GM18517 (cell line): ENCODE data around the gene KCNQ4.

Experiments used
- ATAC-seq: cut with Tn5 transposase; IDR thresholded peaks from one replicate; pipeline ENCODE4 v1.9.1; 2021; ENCODE audit warnings: mild to moderate bottlenecking, moderate library complexity; ENCODE audit not compliant: unreplicated experiment

Gene KCNQ4

GRCh38 chr1:40754201-40754600 lies 29.4 kb upstream of the KCNQ4 start:
- no peak for ATAC-seq

DNA sequence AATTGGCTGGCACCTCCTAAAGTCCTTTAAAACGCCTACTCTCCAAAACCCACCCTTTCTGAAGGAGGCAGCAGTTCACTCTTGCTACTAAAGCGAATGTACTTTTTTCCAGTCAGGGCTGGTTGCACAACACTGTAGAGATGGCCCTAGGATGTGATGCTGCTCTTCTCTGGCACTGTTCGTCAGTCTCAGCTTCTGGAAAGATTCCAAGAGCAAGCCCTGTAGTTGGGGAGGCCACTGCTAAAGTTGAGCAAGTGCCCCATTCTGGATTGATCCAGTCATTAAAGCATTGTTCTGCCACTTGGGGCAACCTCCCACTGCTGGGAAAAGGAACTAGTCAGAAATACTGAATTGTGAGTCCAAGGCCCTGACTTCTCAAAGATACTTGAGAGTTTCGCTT lies 28.5 kb upstream of the KCNQ4 start:
- no peak for ATAC-seq

DNA sequence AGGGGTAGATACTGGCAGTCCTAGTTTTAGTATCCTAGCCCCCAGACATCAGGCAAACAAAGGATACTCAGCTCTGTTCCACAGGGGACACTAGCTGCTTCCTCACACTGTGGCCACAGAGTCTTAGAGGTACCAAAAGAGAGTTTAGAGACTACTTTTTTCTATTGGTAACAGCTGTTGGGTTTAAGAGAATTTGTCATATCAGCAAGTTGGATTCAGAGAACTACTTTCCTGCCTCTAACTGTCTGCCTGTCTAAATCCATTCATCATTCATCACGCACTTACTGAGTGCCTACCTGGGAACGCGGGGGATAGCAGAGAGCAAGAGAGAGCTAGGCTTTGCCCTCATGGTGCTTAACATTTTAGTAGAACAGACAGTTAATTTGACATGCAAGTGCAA lies 27.1 kb upstream of the KCNQ4 start:
- ATAC-seq: no peak

GRCh38 chr1:40757084-40757483 lies 26.5 kb upstream of the KCNQ4 start:
- ATAC-seq: no peak

- no peak for ATAC-seq
Observed at GRCh38 chr1:40758004-40758403, 25.6 kb upstream of the KCNQ4 start.

DNA sequence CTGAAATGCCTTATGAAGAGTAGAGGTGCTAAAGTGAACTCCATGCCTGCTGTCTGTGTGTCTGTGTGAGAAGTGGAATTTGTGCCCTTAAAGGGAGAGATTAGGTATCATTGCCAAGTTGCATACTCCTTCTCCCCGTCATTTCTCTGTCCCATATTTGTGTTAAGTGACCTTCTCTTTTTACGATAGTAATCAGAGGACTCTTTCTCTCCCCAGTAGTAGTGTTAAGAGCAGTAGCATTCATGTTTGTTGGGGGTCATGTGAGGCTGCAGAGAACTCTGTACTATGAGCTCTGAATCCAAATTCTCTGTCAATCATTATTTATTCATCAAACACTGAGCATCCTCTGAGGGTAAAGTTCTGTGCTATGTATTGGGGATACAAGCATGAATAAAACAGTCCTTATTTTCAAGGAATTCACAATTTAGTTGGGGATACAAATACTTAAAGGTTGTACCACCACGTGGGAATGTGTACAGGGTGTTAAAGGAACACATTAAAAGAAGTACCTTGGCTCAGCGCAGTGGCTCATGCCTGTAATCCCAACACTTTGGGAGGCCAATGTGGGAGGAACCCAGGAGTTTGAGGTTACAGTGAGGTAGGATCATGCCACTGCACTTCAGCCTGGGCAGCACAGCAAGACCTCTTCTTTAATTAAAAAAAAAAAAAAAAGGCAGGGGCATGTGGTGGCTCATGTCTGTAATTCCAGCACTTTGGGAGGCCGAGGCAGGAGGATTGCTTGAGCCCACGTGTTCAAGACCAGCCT lies 24.8 kb upstream of the KCNQ4 start:
- no peak for ATAC-seq

- no peak for ATAC-seq
Observed at GRCh38 chr1:40760984-40761383, 22.6 kb upstream of the KCNQ4 start.

DNA sequence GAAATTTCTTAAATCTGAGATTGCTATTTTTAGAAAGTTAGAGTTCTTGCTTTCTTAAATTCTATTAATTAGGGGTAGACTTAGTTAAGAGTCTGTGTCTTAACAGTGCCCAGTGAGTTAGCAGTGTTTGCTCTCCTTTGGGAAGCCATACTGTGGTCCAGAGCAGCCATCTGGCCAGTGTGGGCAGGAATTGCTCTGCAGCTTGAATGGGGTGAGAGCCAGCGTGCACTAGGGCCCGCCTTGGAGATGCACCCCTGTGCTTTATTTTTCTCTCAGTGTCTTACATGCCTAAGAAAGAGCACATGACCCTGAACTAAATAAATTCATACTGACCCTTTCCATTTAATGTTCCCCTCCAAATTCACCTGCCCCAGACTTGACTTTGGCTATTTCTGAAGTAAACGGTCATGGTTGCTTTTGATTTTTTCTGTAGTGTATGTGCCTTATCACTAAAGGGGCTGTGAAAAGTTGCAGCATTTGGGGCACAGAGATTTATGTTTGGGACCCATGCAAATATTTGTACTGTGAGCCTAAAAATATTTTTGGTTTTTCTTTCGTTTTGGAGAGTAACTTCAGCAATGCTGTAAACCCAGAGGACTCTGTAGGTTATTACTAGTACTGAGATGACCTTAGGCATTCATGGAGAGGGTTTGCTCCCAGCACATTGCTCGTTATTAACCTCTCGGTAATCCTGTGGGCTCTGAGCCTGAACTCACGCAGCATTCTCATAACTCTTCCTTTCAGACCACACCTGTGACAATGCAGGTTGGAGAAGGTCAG lies 21.3 kb upstream of the KCNQ4 start:
- ATAC-seq: peak; percentile 71

DNA sequence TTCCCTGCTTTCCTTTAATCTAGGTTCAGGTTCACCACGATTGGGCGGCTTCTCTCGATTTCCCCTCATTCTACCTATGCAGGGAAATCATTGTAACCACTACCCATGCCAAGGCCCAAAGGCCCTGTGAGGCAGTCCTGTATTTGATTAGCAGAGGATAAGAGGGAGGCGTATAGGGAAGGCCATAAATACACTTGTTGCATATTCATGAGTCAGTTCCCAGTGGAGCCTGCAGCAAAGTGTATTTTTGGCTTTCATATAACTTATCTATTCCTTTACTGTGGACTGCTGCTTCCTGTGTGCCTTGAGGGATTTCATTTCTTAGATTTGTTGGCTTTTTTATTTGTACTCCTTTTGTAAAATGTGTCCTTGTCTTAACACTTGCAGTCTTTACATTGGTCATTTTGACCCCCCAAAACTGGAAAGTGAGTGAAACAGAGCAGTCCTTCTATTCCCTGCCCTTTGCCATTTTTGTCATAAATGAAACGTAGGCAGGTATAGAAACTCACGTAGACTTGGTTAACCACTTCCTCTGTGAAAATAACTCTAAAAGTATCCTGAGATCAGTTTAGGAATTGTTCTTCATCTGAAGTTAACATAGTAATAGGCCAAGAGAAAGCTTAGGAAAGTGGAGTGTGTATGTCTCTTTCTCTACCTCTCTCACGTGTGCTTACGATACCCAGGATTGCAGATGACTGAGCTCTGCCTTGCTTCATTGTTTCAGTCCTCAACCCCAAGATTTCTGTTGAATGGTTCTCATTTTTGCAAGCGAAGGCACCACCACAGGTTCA lies 19.6 kb upstream of the KCNQ4 start:
- ATAC-seq: peak; percentile 41

DNA sequence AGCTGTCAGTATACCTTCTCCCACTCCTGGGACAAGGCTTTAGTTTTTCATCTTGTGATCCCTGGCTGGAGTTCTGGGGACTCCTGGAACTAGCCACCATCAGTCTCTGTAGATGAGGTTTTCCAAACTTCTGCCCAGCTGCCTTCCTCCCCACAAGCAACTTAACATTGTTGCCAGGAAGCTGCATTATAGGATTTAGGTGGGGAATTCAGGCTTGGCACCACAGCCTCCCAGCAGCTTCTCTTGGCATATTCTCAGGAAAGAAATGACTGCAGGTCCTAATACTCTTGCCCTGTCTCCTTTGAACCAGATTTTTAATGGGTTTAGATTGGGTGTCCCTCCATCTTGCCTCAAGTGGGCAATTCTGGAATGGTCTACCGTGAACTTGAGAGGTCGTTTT lies 18.6 kb upstream of the KCNQ4 start:
- no peak for ATAC-seq

GRCh38 chr1:40766017-40766416 lies 17.6 kb upstream of the KCNQ4 start:
- no peak for ATAC-seq

GRCh38 chr1:40766560-40766959 lies 17.0 kb upstream of the KCNQ4 start:
- ATAC-seq: no peak

DNA sequence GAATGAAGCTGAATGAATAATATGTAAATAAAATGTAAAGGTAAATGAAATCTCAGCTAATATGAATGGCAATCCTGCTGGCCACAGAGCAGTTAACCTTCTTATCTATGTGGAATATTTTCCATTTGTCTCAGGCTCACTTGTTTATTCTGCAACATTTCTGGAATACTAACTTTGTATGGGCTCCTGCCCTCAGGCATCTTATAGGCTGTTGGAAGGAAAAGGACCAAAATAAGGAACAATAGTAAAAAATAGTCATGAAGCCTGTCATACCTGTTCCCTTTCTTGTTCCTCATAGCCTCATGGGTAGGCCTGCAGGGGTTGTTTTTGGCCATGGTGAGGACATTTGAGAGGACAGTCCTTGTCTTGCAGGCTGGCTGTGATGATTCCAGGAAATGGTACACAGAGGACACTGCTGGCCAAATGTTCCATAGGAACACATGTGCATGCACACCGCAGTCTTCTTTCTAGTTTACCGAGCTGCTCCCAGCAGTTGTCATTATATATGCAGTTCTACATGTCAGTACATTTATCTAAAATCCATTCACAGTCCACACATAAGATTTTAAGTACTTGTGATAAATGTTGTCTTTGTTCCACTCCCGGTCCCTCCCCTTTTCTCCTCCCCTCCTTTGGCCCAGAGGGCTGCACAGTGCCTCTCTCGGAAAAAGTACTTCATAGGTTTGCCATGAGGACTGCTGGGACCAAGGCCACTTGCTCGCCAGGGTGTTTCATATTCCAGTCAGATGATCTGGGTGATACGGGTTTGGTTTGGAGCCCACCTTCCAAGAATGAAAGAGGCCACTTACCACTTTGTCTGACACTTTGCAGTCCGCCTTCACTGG lies 15.2 kb upstream of the KCNQ4 start:
- ATAC-seq: no peak

- no peak for ATAC-seq
Observed at GRCh38 chr1:40769815-40770214, 13.8 kb upstream of the KCNQ4 start.

GRCh38 chr1:40770296-40771070 lies 13.1 kb upstream of the KCNQ4 start:
- no peak for ATAC-seq

GRCh38 chr1:40772146-40772955 lies 11.2 kb upstream of the KCNQ4 start:
- ATAC-seq: no peak

DNA sequence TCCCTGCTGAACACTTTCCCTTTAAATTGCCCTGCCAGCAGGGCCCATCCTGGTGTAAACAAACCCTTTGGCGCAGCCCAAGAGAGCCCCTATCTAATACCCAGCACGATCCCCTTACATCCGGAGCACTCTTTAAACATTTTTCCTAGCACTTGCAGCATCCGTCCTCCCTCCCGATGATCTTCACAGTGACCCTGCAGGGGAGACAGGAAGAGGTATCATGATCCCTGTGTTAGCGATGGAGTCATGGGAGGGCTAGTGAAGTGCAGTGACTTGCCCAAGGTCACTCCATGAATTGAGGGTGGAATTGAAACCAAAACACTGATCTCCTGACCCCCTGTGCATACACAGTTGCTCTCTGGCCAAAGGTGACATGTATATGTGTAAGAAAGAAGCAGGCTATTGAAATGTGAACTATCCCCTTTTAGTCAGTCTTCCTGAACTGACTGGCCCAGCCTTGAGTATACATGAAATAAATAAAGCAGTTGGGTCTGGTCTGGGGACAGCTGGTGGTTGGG lies 9.8 kb upstream of the KCNQ4 start:
- no peak for ATAC-seq

DNA sequence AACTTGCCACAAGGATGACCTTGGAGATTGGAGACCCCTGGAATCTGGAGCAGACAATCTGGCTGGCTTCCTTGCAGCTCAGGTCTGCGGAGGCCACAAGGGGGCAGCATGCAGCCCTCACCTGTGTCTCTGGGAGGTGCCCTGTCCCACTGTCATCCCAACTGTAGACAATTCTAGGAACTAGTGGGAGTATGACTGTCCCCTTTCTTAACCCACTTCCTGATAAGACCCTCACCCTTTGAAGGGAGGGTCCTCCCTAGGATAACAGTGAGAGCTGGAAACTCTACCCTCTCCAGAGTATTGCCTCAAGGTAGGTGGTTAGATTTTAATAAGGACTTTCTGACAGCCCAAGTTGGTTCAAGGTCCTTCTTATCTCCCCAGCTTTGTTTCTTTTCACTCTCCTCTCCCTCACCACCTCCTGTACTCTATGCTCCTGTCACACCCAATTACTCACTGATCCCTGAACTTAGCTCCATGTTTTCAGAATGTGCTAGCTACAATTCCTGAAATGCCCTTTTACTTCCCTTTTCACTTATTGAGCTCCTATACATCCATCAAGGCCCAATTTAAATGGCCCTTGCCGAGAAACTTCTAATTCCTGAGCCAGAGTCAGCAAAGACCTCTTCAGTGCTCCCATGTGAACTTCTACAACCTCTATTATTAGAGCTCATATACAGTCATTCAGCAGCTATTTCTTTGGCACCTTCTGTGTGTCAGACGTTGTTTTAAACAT lies 9.2 kb upstream of the KCNQ4 start:
- ATAC-seq: no peak
